IPS-18c (cell line): ENCODE measurements around the gene TMCO4.

ENCODE experiments used
- H3K4me3 ChIP-seq: 2 replicates; pipeline ENCODE4 v1.7.0; 2013; ENCODE audit warnings: low read depth, mild to moderate bottlenecking, low read length, moderate library complexity; ENCODE audit not compliant: insufficient read depth
- H3K9me3 ChIP-seq: one replicate; pipeline ENCODE4 v1.6.1; 2013; ENCODE audit warnings: mild to moderate bottlenecking, low read length, moderate library complexity; ENCODE audit not compliant: control insufficient read depth, insufficient read depth

TMCO4 gene

GRCh38 chr1:19743180-19743579 is 56.5 kb downstream of the TMCO4 start:
- Histone ChIP-seq H3K9me3 (no peaks in the 10 kb centered on the region), H3K4me3 (no peak overlapping the region)

GRCh38 chr1:19739628-19740027 is 60.1 kb downstream of the TMCO4 start:
- no peaks in the 10 kb centered on the region for H3K9me3 ChIP-seq
- H3K4me3 ChIP-seq, result no peak overlapping the region

DNA sequence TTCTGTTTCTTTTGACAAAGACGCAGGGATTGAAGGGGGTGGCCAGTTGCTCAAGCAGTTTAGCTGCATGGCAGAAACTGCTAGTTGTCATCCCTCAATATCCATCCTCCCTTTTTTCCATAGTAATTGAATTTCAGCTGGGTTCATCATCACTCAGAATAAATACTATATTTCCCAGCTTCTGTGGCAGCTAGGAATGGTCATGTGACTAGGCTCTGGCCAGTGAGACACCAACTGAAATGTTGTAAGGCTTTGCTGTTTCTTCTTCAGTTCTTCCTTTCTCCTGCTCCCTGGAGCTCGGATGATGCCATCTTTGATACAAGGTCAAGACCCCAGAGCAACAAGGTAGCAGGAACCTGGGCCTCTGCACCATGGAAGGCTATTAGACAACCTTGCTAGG is 61.0 kb downstream of the TMCO4 start:
- H3K4me3 ChIP-seq, result no peak overlapping the region

GRCh38 chr1:19738076-19738475 is 61.6 kb downstream of the TMCO4 start:
- Histone ChIP-seq H3K9me3 (no peaks in the 10 kb centered on the region), H3K4me3 (no peak overlapping the region)

More for the DNA sequence above, 61.0 kb downstream of the TMCO4 start:
- no peaks in the 10 kb centered on the region for H3K9me3 ChIP-seq

GRCh38 chr1:19737104-19737825 is 62.5 kb downstream of the TMCO4 start:
- Histone ChIP-seq H3K4me3 (no peak overlapping the region), H3K9me3 (no peaks in the 10 kb centered on the region)

- H3K9me3 ChIP-seq, result no peaks in the 10 kb centered on the region
- H3K4me3 ChIP-seq, result no peak overlapping the region
Observed at GRCh38 chr1:19735440-19736127, 64.1 kb downstream of the TMCO4 start.

GRCh38 chr1:19734472-19734999 is 65.2 kb downstream of the TMCO4 start:
- no peaks in the 10 kb centered on the region for H3K9me3 ChIP-seq
- H3K4me3 ChIP-seq, result no peak overlapping the region

DNA sequence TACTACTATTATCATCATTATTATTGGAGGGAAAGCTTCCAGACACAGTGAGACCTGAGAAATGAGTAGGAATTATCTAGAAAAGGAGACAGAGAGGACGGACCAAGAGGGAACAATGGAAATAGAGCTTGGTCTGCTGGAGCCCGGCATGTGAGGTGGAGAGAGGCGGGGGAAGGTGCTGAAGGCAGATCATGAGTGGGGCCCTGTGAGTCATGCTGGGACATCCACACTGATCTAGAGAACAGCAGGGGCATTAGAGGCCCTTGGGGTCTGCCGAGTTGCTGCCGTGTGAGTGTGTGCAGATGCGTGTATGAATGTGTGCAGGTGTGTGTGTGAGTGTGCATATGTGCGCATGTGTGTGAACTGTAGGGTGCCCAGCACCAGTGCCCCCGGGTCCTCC is 65.7 kb downstream of the TMCO4 start:
- Histone ChIP-seq H3K9me3 (no peaks in the 10 kb centered on the region), H3K4me3 (no peak overlapping the region)

DNA sequence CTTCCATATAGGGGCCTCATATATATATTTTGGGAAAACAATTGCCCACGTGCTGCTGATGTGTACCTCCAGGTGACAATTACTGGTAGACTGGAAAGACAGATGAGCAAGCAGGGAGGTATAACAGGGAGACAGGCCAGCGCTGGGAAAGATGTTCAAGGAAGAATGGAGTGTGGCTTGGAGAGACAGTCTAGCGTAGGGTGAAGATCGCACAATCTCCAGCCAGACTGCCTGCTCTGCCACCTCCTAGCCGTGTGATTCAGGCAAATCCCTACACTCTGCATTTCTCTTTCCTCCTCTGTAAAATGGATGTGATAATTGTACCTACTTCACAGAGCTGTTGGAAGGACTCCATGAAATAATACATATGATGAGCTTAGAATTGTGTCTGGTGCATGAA is 66.1 kb downstream of the TMCO4 start:
- no peaks in the 10 kb centered on the region for H3K9me3 ChIP-seq
- H3K4me3 ChIP-seq, result no peak overlapping the region

GRCh38 chr1:19731311-19731821 is 68.3 kb downstream of the TMCO4 start:
- H3K9me3 ChIP-seq, result no peaks in the 10 kb centered on the region
- no peak overlapping the region for H3K4me3 ChIP-seq

DNA sequence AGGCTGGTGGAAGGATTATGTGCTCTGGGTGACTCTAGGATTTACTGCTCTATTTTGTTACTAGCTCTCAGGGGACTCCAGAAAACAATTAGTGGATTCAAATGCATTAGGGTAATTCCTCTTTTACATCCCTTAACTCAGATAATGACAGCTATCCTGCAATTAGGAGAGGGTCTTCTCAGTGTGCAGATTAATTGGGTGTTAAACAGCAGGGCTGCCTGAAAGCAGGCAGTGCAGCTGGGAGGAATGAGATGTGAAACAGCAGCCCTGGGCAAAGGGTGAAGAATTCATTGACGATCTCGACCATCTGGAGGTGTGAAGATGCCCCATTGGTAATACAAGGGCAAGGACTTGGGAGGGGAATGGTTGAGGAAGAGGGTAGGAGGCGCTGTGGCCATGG is 68.9 kb downstream of the TMCO4 start:
- Histone ChIP-seq H3K9me3 (no peaks in the 10 kb centered on the region), H3K4me3 (no peak overlapping the region)

DNA sequence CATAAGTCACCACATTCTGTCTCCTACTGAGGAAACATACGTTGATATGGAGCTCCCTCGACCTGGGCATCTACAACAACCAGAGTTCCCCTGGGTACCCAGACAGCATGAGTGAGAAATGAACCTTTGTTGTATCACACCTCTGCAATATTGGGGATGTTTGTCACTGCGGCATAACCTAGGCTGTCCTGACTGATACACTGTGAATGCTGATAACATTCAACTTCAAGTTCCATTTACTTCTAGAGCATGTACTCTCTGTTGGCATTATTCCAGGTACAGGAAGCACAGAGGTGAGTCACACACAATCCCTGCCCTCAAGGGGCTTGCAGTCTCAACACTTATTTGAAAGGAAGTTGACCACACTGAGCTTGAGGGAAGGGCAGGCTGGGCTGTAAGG is 69.5 kb downstream of the TMCO4 start:
- Histone ChIP-seq H3K9me3 (no peaks in the 10 kb centered on the region), H3K4me3 (no peak overlapping the region)

DNA sequence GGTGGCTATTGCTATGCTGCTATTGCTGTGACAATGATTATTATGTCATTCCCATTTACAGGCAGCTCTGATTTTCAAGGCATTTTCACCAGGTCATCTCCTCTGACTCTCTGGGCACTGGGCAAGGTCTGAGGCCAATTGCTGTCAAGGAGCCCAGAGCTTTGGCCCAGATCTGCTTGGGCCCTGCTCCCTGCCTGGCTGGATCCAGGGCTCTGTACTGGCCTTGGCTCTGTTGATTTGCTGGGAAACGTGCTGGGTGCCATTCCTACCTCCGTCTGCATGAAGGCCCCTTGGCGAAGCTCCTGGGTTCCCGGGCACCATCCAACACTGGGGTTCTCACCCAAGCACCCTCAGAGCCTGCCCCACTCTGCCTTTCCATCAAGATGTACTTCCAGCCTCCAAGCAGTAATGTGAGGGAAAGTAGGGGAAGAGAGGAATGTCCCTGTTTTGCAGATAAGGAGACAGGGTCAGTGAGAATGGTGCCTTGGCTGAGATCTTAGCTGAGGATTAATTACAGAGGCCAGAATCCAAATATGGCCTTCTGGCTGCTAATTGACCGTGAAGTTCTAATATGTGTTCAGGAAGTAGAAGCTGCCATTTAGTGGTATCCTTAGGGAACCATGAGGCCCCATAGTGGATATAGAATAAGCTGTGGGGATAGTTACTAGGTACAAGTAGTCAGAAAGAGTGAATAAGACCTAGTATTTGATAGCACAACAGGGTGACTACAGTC is 71.1 kb downstream of the TMCO4 start:
- no peaks in the 10 kb centered on the region for H3K9me3 ChIP-seq
- no peak overlapping the region for H3K4me3 ChIP-seq

- Histone ChIP-seq H3K4me3 (no peak overlapping the region), H3K9me3 (no peaks in the 10 kb centered on the region)
Observed at GRCh38 chr1:19725606-19726005, 74.1 kb downstream of the TMCO4 start.

- H3K4me3 ChIP-seq, result no peak overlapping the region
Observed at GRCh38 chr1:19723874-19724273, 75.8 kb downstream of the TMCO4 start.

DNA sequence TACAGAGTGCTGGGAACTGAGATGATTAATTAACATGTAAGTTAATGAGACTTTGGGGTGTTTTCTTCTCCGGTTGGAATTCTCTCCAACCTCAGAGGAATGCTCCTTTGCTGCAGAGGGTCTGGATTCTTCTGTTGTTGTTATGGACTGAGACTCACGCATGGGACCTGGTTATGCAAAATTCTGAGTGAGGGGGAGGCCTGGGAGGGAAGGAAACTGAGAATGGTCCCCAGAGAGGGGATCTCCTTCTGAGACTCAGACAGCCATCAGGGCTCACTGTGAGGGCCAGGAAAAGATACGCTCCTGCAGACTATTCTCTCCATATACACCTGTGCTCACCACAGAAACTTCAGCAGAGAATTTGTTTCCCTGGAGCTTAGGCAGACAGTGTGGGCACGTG is 78.7 kb downstream of the TMCO4 start:
- Histone ChIP-seq H3K9me3 (no peaks in the 10 kb centered on the region), H3K4me3 (no peak overlapping the region)

More at GRCh38 chr1:19723874-19724273, 75.8 kb downstream of the TMCO4 start:
- H3K9me3 ChIP-seq, result no peaks in the 10 kb centered on the region

DNA sequence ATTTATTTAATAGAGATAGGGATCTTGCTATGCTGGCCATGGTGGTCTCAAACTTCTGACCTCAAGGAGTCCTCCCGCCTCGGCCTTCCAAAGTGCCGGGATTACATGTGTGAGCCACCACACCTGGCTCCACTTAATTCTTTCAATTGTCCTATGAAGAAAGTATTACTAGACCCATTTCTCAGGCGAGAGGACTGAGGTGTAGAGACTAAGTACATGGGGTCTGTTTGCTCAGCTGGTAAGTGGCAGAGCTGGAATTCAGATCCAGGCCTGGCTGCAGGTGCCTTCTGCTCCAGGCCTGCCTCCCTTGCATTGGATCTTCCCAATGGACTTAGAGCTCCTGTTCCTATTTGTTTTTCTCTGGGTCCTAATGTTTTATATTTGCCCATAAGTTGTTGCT is 79.5 kb downstream of the TMCO4 start:
- Histone ChIP-seq H3K9me3 (no peaks in the 10 kb centered on the region), H3K4me3 (no peak overlapping the region)

GRCh38 chr1:19717467-19717866 is 82.2 kb downstream of the TMCO4 start:
- H3K4me3 ChIP-seq, result no peak overlapping the region
- H3K9me3 ChIP-seq, result no peaks in the 10 kb centered on the region
